Stimulated activated CD4-positive, alpha-beta T cell treated with anti-CD3 and anti-CD28 coated beads, Interleukin-15, amount 100 ng/mL, for 1 hour (primary cell): Measurements from ENCODE around the gene NAT8L.

Experiments
- DNase-seq, 2 donors: peaks; one replicate each; pipeline ENCODE4 v3.0.0-alpha.2; 2020; ENCODE audit warnings: low read depth in 1 of 2, low spot score in 1 of 2

NAT8L gene

GRCh38 chr4:2090642-2091041, 31.5 kb downstream of the NAT8L start:
- DNase-seq = no peak

GRCh38 chr4:2091990-2092668, 33.0 kb downstream of the NAT8L start:
- DNase-seq = no peak

GRCh38 chr4:2092669-2093053, 33.5 kb downstream of the NAT8L start:
- DNase-seq = no peak

GRCh38 chr4:2093265-2093664, 34.1 kb downstream of the NAT8L start:
- DNase-seq = no peak

- no peak for DNase-seq
Observed at GRCh38 chr4:2094545-2094944, 35.4 kb downstream of the NAT8L start.

GRCh38 chr4:2095236-2096072, 36.3 kb downstream of the NAT8L start:
- no peak for DNase-seq

GRCh38 chr4:2096073-2096609, 37.0 kb downstream of the NAT8L start:
- no peak for DNase-seq

GRCh38 chr4:2101346-2102044, 42.4 kb downstream of the NAT8L start:
- no peak for DNase-seq

- DNase-seq = no peak
Observed at GRCh38 chr4:2102045-2102883, 43.1 kb downstream of the NAT8L start.

GRCh38 chr4:2103127-2103842, 44.2 kb downstream of the NAT8L start:
- DNase-seq = no peak

- no peak for DNase-seq
Observed at GRCh38 chr4:2103843-2104547, 44.9 kb downstream of the NAT8L start.

GRCh38 chr4:2104556-2105345, 45.6 kb downstream of the NAT8L start:
- no peak for DNase-seq

- no peak for DNase-seq
Observed at GRCh38 chr4:2105559-2105958, 46.4 kb downstream of the NAT8L start.

GRCh38 chr4:2116687-2117400, 57.7 kb downstream of the NAT8L start:
- no peak for DNase-seq
